NCI-H128 (cell line): ENCODE data around the gene RNF10.
"Not testable (repeated sequence)": the region's sequence is repeated elsewhere in the genome, so short reads cannot be mapped to it uniquely, and the experiment has no call there.

ENCODE experiments used
- DNase-seq: peaks from one replicate; lab custom pipeline; 2025; ENCODE audit not compliant: unreplicated experiment; lab: John Stamatoyannopoulos, UW

Gene RNF10

DNA sequence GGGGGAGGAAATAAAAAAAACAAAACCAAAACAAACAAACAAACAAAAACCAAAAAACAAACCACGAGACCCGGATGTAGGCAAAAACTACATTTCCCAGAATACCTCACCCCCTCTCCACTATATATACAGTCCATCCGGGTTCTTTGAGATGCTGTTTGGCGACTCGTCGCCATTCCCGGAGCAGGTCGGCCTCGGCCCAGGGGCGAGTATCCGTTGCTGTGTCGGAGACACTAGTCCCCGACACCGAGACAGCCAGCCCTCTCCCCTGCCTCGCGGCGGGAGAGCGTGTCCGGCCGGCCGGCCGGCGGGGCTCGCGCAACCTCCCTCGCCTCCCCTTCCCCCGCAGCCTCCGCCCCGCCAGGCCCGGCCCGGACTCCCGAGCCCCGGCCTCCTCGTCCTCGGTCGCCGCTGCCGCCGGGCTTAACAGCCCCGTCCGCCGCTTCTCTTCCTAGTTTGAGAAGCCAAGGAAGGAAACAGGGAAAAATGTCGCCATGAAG, at the start of gene RNF10:
Gene RNF10 (plus strand): TSS at position 154 of the 500 bp plus-strand sequence. CDS start 456 bp downstream, outside the sequence.
- peak; percentile 82 for DNase-seq

- no peak for DNase-seq
Measured at GRCh38 chr12:120485961-120486881, 47.9 kb upstream of the RNF10 start.

- not testable (repeated sequence) for DNase-seq
Measured at GRCh38 chr12:120487552-120487951, 46.6 kb upstream of the RNF10 start.

- no peak for DNase-seq
Measured at GRCh38 chr12:120488057-120488640, 46.0 kb upstream of the RNF10 start.

- no peak for DNase-seq
Measured at GRCh38 chr12:120489018-120489417, 45.1 kb upstream of the RNF10 start.

DNA sequence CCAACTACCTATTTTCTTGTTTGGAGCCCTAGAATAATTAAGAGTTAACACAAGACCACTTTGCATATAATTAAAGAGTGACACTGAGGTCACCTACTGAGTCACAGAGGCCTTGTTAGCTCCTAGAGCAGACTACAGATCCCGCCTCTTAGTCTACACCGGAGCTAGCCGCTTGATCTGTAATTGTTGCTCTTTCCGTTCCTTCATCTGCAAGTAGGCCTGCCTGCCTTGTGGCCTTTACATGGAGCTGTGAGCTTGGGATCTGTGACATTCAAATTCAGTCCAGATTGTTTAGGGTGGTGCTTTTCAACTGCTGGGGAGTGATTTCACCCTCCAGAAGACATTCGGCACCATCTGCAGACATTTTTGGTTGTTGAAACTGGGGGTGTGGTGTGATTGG, 43.8 kb upstream of the RNF10 start:
- DNase-seq, result no peak

- DNase-seq, result no peak
Measured at GRCh38 chr12:120490833-120491512, 43.2 kb upstream of the RNF10 start.

DNA sequence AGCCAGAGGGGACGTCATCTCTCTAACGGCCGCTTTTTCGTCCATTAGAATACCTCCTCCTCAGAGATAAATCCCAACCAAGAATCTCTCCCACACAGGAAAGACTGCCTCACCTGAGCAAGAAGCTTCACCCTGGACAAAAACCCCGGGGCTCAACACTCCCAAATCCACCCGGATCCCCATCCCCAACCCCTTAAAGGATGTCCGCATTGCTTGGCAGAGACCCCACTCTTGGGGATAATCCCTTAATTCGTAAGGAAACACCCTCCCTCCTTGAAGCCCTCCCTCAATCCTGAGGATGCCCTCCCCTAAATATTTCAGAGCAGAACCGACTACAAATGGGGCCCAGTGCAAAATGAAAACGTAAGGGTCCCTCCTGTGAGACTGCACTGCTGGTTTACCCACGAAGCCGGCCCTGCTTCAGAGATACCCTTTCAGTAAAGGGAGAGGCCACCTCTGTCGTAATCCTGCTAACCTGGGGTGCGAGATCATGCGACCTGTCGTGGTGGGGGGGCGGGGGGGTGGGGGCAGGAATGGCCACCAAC, 38.9 kb upstream of the RNF10 start:
- DNase-seq, result no peak

- peak; percentile 97 for DNase-seq
Measured at GRCh38 chr12:120495731-120496412, 38.3 kb upstream of the RNF10 start, which contains the start of gene DYNLL1. DYNLL1 (plus strand) TSS chr12:120496113; CDS start chr12:120496422, 309 bp downstream.

- peak; percentile 21 for DNase-seq
Measured at GRCh38 chr12:120496413-120497340, 37.5 kb upstream of the RNF10 start.

GRCh38 chr12:120497524-120498150, 36.5 kb upstream of the RNF10 start:
- no peak for DNase-seq

GRCh38 chr12:120498870-120499515, 35.2 kb upstream of the RNF10 start:
- DNase-seq, result no peak

DNA sequence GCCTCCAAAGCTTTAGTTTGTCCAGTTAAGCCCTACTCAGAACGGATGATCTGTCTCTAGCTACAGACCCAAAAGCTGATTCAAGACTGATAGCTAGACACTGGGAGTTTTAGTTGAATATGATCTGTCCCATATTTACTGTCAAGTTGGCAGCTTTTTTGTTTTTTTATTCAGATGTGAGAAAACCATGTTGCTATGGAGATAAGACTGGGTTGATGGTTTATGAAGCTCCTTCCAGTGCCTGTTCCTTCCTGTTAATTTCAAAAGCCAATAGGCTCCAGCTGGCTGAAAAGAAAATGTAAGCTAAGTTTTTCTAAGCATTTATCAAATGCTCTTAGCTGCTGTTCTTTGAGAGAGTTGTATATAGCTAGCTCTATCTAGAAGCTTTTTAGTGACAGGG, 33.6 kb upstream of the RNF10 start:
- DNase-seq, result no peak

GRCh38 chr12:120504587-120504986, 29.6 kb upstream of the RNF10 start:
- no peak for DNase-seq

DNA sequence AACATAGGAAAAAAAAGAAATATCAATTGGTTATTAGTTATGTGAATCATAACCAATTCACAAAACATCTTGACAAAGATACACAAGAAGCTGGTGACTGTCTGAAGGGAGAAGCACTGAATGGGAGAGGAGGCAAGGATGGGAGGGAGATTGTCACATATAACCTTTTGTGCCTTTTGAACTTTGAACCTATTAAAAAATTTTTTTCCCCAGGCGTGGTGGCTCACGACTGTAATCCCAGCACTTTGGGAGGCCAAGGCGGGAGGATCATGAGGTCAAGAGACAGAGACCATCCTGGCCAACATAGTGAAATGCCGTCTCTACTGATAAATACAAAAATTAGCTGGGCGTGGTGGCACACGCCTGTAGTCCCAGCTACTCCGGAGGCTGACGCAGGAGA, 25.6 kb upstream of the RNF10 start:
- DNase-seq, result no peak

DNA sequence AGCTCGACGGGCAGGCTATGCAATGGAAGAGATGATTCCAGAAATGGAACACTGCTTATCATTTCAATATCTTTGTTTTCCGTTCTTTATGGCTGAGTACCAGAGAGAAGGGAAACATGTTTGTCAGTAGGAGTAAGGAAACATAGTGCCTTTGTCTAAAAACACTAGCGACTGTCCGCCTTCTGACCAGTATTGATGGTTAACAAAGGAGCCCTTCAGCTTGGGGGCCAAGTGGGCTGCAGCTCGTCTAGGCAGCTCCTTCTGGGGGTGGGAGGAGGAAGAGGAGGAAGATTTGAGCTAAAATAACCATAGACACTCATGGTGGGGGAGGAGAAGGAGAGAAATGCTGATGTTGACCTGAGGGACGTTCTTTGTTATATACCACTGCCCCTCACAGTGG, 20.2 kb upstream of the RNF10 start:
- DNase-seq, result no peak

DNA sequence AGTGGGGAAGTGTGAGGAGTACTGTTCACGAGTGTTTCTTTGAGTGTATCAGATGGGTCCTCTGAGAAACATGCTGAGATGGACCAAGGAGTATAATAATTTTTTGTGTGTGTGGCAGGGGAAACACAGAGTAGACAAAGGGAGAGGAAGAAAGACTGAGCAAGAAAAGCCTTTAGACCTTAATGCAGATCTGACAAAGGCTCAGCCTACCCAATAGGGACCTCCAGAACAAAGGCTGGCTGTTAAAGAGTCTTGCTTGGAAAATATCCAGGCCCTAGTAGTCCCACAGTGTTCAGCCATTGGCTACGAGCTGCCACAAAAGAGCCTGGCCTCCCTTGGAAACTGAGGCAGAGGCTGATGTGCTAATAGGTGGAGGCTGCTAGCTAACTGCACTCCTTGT, 18.7 kb upstream of the RNF10 start:
- DNase-seq, result no peak

- DNase-seq, result not testable (repeated sequence)
Measured at GRCh38 chr12:120519324-120519723, 14.8 kb upstream of the RNF10 start.

DNA sequence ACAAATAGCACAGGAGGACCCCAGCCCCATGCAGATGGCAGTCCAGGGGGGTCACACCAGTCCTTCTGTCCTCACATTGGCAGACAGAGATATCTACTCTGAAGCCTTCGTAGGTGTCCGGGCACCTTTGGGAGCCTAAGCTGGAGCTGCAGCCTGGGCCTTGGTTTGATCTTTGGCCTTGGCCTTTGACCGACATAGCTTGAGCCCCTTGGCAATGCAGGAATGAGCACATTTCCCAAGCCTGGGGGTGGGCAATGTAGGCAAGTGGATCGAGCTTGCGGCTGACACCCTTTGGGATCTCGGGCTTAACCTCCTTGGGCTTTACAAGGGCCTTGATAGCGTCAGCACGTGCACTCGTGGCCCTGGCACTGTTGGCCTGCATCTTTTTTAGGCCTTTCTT, 11.6 kb upstream of the RNF10 start:
- DNase-seq, result no peak
